ENCODE results near the gene GINM1.

GRCh38 chr6:149608381-149608982 lies 42.3 kb downstream of the GINM1 start:
- TF ChIP-seq POLR2A (IDR thresholded peaks at IDR 0.05; ENCODE audit: borderline replicate concordance, extremely low read depth, insufficient read depth, insufficient read length), result no peak
- no peak for TF ChIP-seq CTCF (IDR thresholded peaks at IDR 0.05 in 2 of 3, conservative IDR thresholded peaks at IDR 0.05 in 1 of 3; ENCODE audit: borderline replicate concordance in 1 of 3, insufficient read depth in 1 of 3, low read depth in 2 of 3, low read length in 2 of 3)
- no peak for TF ChIP-seq JUND (IDR thresholded peaks at IDR 0.05)
